SU-DHL-6 (cell line): ENCODE results near the gene FRMPD1.
"Not testable (repeated sequence)": the region's sequence is repeated elsewhere in the genome, so short reads cannot be mapped to it uniquely, and the experiment has no call there.

Source experiments
- H2AFZ ChIP-seq: fragments of 200-600 bp; sonication (generic); 2 replicates; pipeline ENCODE4 v1.6.1; 2014; ENCODE audit warnings: low read depth, mild to moderate bottlenecking, moderate library complexity, mixed read lengths, antibody characterized with exemption, low read length; ENCODE audit not compliant: severe bottlenecking
- H3F3A ChIP-seq: fragments of 200-600 bp; shearing (Covaris generic); 2 replicates; pipeline ENCODE4 v1.6.0; 2016; ENCODE audit warnings: antibody characterized with exemption, mild to moderate bottlenecking; ENCODE audit not compliant: insufficient read depth
- H3K27ac ChIP-seq: fragments of 200-600 bp; sonication (generic); 2 replicates; pipeline ENCODE4 v1.5.1; 2016; ENCODE audit warnings: low read depth, mild to moderate bottlenecking, low read length, moderate library complexity, mixed read lengths
- H3K27me3 ChIP-seq: fragments of 200-600 bp; sonication (generic), shearing (Covaris generic); 2 replicates; pipeline ENCODE4 v1.6.0; 2014; ENCODE audit warnings: mild to moderate bottlenecking, low read length
- H3K36me3 ChIP-seq: fragments of 200-600 bp; sonication (generic); 2 replicates; pipeline ENCODE4 v1.6.1; 2014; ENCODE audit warnings: mild to moderate bottlenecking, low read length, mixed read lengths
- H3K4me2 ChIP-seq: fragments of 300-600, 200-600 bp; shearing (Covaris generic), sonication (generic); 2 replicates; pipeline ENCODE4 v1.6.0; 2014; ENCODE audit warnings: low read length, low read depth, mild to moderate bottlenecking; ENCODE audit not compliant: poor library complexity, severe bottlenecking
- H3K4me3 ChIP-seq: fragments of 200-600 bp; sonication (generic); 2 replicates; pipeline ENCODE4 v1.5.1; 2014; ENCODE audit warnings: antibody characterized with exemption, low read length, mild to moderate bottlenecking, mixed read lengths; ENCODE audit not compliant: insufficient read depth, poor library complexity, severe bottlenecking
- H3K79me2 ChIP-seq: fragments of 200-600 bp; sonication (generic); 2 replicates; pipeline ENCODE4 v1.6.1; 2014; ENCODE audit warnings: mild to moderate bottlenecking, low read length, moderate library complexity; ENCODE audit not compliant: insufficient read depth
- H3K9ac ChIP-seq: fragments of 200-600 bp; sonication (generic); 2 replicates; pipeline ENCODE4 v1.7.0; 2014; ENCODE audit warnings: mild to moderate bottlenecking, low read length
- H3K9me2 ChIP-seq: fragments of 200-600 bp; sonication (generic); replicated peaks from 2 replicates; pipeline ENCODE4 v1.6.1; 2014; ENCODE audit warnings: low read length; ENCODE audit not compliant: insufficient read depth
- H3K9me3 ChIP-seq: fragments of 200-600 bp; sonication (generic); 2 replicates; pipeline ENCODE4 v1.6.1; 2014; ENCODE audit warnings: low read length, mixed read lengths; ENCODE audit not compliant: insufficient read depth
- H4K20me1 ChIP-seq: fragments of 200-600 bp; sonication (generic); 2 replicates; pipeline ENCODE4 v1.6.1; 2014; ENCODE audit warnings: low read depth, mild to moderate bottlenecking, antibody characterized with exemption, low read length, moderate library complexity, mixed read lengths
- CTCF ChIP-seq: fragments of 200-600 bp; sonication (generic); IDR thresholded peaks from one replicate; pipeline ENCODE4 v1.5.1; 2017; ENCODE audit warnings: antibody characterized with exemption, mild to moderate bottlenecking, low read length, moderate library complexity; ENCODE audit not compliant: insufficient read depth, poor library complexity, severe bottlenecking
- EZH2phosphoT487 ChIP-seq: fragments of 200-600 bp; sonication (generic), shearing (Covaris generic); conservative IDR thresholded peaks from 2 replicates; pipeline ENCODE4 v1.6.1; 2018; ENCODE audit warnings: mild to moderate bottlenecking, antibody characterized with exemption, low read length, moderate library complexity, mixed read lengths

FRMPD1 gene

GRCh38 chr9:37761511-37761910, 110.8 kb downstream of the FRMPD1 start:
- no peak overlapping the region for H3K4me3 ChIP-seq
- H4K20me1 ChIP-seq: no peaks in the 10 kb centered on the region
- no peaks in the 10 kb centered on the region for H3K36me3 ChIP-seq
- no peaks in the 10 kb centered on the region for H3K79me2 ChIP-seq
- H2AFZ ChIP-seq: no peak overlapping the region
- no peaks in the 10 kb centered on the region for H3K9me2 ChIP-seq
- H3K9ac ChIP-seq: no peak overlapping the region; the same call in 1 of the 2 replicates
- no peak overlapping the region for H3K27ac ChIP-seq
- H3K27me3 ChIP-seq: no peaks in the 10 kb centered on the region
- no peaks in the 10 kb centered on the region for H3K9me3 ChIP-seq
- no peaks in the 10 kb centered on the region; the same call in 1 of the 2 replicates for H3F3A ChIP-seq
- no peak overlapping the region for H3K4me2 ChIP-seq
- no peak for TF ChIP-seq EZH2phosphoT487
- no peak for TF ChIP-seq CTCF

DNA sequence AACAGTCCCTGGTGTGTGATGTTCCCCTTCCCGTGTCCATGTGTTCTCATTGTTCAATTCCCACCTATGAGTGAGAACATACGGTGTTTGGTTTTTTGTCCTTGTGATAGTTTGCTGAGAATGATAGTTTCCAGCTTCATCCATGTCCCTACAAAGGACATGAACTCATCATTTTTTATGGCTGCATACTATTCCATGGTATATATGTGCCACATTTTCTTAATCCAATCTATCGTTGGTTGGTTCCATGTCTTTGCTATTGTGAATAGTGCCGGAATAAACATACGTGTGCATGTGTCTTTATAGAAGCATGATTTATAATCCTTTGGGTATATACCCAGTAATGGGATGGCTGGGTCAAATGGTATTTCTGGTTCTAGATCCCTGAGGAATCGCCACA, 114.5 kb downstream of the FRMPD1 start:
- not testable (repeated sequence) for H4K20me1 ChIP-seq, H3K9ac ChIP-seq, H3F3A ChIP-seq, H3K9me3 ChIP-seq, H3K27ac ChIP-seq, H3K79me2 ChIP-seq, H3K9me2 ChIP-seq, H3K4me3 ChIP-seq, H2AFZ ChIP-seq, H3K36me3 ChIP-seq, H3K4me2 ChIP-seq, H3K27me3 ChIP-seq

DNA sequence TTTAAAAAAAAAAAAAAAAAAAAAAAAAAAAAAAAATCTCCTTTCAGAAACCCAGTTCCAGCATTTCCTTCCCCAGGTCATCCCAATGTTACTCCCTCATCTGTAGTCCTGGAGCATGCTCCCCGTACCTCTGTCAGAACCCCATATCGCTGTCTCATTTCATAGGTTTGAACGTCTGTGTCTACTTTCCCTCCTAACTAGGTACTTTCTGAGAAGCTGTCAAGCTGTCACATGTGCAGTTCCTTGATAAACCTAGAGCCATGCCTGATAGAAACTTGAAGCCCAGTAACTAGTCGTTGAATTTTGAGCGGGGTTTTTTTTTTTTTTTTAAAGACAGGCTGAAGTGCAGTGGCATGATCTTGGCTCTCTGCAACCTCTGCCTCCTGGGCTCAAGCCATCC, 118.6 kb downstream of the FRMPD1 start:
- no peaks in the 10 kb centered on the region for H3K36me3 ChIP-seq
- no peaks in the 10 kb centered on the region for H4K20me1 ChIP-seq

DNA sequence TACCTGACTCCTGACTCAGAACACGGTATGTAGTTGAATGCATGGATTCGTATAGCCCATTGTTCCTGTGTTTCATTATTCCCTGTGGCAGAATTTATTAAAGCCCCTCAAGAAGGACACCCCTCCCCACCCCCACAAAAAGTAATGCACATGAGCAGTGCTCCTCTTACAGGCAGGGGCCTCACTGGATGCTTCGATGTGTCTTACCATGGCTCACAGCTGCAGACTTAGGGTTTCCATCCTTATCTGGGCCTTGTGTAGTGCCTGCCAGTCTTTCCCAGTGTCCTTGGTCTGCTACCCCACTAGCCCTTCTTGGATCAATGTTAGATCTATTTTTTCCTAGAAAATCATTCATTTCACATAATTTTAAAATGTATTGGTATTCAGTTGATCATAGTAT, 119.2 kb downstream of the FRMPD1 start:
- Histone ChIP-seq H3K4me2 (no peak overlapping the region), H3K9ac (no peak overlapping the region), H2AFZ (no peak overlapping the region), H3K9me3 (no peaks in the 10 kb centered on the region), H3K79me2 (no peaks in the 10 kb centered on the region), H3K9me2 (no peaks in the 10 kb centered on the region), H3K27me3 (no peaks in the 10 kb centered on the region), H4K20me1 (no peaks in the 10 kb centered on the region), H3K36me3 (no peaks in the 10 kb centered on the region), H3K27ac (no peak overlapping the region), H3K4me3 (no peak overlapping the region), H3F3A (no peaks in the 10 kb centered on the region; the same call in 1 of the 2 replicates)
- no peak for TF ChIP-seq CTCF

More for the DNA sequence above, 118.6 kb downstream of the FRMPD1 start:
- no peaks in the 10 kb centered on the region for H3K79me2 ChIP-seq
- no peaks in the 10 kb centered on the region for H3K9me3 ChIP-seq
- H3K9ac ChIP-seq: no peak overlapping the region
- TF ChIP-seq CTCF (no peak), EZH2phosphoT487 (no peak)
- no peaks in the 10 kb centered on the region for H3K27me3 ChIP-seq
- H2AFZ ChIP-seq: no peak overlapping the region
- no peak overlapping the region for H3K4me3 ChIP-seq
- H3K27ac ChIP-seq: no peak overlapping the region
- H3F3A ChIP-seq: no peaks in the 10 kb centered on the region; the same call in 1 of the 2 replicates
- no peak overlapping the region for H3K4me2 ChIP-seq
- H3K9me2 ChIP-seq: no peaks in the 10 kb centered on the region
